COLO668 (cell line): Measurements from ENCODE around the gene DLG5.
A peak's percentile ranks its signal among the peaks of the same experiment; 100 is the strongest.

Source experiments
- DNase-seq: peaks from one replicate; lab custom pipeline; 2025; ENCODE audit not compliant: unreplicated experiment; lab: John Stamatoyannopoulos, UW

The DLG5 gene

DNA sequence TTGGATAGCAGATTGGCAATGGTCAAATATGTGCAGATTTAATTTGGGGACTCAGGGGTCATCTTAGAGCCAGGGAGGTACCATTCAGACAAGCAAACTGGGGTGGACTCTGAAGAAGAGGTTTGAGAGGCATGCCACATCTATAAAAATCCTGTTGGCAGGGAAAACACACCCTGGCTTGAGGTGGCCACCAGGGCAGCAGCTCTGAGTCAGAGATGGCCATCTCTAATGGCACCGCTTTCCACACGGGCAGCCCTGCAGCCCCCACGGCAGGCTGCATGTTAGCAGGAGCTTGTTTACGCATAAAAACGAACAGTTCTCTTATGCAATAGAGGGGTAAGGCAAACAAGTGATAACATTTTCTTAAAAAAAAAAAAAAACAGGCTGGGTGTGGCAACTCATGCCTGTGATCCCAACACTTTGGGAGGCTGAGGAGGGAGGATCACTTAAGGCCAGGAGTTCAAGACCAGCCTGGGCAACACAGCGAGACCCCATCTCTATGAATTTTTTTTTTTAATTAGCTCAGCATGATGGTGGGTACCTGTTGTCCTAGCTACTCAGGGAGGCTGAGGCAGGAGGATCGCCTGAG, 14.9 kb downstream of the DLG5 start:
- DNase-seq, result no peak

DNA sequence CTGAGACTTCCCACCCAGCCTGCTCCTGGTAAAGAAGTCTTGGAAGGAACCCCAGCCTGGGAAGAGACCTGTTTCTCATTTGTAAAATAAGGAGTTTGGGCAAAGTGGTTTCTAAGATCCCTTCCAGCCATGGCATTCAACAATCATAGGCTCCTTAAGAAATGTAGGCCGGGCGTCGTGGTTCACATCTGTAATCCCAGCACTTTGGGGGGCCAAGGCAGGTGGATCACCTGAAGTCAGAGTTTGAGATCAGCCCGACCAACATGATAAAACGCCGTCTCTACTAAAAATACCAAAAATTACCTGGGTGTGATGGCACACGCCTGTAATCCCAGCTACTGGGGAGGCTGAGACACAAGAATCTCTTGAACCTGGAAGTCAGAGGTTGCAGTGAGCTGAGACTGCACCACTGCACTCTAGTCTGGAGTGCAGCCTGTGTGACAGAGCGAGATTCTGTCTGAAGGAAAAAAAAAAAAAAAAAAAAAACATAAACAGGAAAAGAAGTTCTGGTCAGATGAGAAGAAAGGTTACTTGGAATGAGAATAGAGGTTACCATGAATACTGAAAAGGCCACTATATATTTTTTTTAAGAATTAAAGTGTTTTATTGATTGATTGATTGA, 15.9 kb downstream of the DLG5 start:
- no peak for DNase-seq

DNA sequence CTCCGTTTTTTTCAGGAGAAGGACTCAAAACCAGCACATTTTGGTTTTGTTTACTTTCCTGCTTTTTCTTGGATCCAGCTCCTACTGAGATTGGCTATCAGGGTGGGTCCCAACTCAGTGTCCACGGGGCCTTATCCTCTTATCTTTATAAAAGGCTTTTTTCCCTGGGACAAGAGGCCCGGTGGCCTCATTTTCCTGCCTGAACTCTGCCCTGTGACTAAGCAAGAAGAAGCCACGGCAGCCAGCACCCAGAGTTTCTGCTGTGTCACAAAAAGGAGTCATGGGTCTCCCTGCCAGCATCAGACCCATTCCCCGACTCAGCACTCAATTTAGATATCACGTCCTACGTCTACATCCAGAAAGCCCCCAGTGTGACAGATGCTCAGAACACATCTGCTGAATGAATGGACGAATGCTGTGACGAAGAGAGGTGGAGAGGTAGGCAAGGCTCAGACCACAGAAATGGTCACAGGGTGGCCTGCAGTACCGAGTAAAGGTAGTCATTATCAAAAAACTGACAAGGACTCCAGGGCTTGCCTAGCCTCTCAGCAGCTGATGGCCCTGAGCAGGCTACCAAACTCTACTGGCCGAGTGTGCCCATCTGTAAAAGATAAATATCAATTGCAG, 16.7 kb downstream of the DLG5 start:
- no peak for DNase-seq

DNA sequence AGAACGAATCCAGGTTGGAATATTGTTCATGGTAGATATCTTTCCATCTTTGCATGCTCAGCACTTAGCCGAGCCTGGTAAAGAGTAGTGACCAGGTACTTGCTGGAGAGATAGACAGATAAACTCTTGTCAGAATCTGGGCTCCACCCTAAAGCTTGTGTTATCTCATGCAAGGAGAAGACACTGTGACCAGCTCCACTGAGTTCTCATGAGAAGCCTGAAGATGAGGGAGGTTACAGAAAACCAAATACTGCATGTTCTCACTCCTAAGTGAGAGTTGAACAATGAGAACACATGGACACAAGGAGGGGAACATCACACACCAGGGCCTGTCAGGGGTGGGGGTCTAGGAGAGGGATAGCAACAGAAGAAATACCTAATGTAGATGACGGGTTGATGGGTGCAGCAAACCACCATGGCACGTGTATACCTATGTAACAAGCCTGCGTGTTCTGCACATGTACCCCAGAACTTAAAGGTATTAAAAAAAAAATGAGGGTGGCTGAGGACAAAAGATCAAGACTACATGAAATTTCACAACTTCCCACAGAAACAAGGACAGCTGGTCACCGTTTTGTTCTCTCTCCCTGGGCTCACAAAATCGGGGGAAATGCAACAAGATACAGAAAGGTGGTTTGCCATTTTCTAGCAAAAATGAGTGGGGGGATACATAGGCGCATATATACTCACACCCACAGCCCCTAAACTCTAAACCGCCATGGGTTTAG, 17.4 kb downstream of the DLG5 start:
- DNase-seq, result no peak

DNA sequence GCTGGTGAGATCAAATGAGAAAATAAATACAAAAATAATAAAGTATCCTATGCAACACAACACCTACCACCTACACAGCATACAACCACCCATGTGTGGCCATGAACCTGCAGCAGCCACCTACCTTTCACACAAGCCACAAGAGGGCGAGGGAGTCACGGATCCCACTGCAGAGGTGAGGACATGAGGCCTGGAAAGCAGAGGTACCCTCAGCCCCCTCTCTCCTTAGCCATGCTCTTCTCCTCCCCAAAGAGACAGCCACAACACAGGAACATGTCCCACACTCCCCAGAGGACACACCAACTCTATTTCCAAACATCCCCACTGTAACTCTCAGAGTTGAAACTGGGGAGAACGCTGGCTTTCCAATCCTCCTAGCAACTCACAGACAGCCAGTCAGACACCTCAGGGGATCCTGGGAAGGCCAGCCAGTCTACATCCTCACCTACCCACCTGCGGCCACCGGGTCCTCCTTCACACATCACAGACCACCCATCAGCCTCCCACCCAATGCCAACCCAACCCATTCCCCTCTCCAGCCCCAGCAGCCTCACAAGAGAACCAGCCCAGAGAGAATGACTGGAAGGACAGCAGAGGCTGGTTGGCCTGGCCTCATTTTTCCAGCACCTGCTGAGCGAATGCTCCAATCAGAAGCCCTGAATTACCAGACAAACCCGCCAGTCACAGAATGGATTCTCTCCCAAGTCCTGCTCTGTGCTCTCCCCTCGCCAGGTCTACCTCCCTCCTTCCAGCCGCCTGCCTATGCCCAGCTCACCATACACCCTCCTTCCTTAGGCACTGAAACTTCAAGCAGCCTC, 18.4 kb downstream of the DLG5 start:
- DNase-seq, result no peak

DNA sequence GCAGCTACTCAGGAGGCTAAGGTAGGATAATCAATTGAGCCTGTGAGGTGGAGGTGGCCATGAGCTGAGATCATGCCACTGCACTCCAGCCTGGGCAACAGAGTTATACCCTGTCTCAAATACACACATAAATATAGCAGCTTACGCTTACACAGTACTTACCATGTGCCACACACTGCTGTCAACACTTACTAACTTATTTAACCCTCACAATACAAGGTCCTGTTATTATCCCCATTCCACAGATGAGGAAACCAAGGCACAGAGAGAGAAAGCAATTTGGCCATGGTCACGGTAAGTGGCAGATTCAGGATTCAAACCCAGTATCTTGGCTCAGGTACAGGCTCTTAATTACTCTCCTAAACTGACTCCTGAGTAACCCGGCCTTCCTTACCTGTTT, 19.1 kb downstream of the DLG5 start:
- no peak for DNase-seq

DNA sequence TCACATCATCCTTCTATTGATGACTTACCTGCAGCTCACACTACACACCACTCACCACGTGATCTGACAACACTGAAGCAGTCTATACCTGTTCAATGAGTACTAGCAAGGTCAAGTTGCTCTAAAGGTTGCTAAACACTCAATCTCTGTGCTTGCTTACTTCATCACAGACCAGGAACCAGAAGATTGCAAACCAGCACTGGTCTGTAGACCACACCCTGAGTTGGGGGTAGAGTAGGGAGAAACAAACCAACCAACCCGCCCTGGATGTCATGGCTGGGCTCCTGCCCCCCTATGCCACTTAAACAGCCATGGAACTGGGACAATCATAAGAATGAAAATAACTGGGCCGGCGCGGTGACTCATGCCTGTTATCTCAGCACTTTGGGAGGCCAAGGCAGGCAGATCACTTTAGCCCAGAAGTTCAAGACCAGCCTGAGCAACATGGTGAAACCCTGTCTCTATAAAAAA, 19.6 kb downstream of the DLG5 start:
- DNase-seq, result no peak

DNA sequence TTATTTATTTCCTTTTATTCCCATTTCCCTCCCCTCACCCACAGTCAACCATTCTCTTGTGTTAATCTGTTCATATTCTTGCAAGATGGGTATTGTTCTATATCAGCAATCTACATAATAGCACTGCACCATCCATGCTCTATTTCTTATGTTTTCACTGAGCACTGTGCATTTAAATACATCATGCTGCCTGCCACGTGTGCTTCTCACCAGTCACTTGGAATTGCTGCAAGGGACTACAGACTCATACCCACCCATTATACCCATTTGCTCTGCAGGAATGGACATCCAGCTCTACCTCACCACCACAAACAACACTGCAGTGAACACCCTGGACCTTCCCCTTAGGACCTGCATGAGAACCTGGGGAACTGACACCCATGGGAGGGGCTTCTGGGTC, 20.8 kb downstream of the DLG5 start:
- no peak for DNase-seq

DNA sequence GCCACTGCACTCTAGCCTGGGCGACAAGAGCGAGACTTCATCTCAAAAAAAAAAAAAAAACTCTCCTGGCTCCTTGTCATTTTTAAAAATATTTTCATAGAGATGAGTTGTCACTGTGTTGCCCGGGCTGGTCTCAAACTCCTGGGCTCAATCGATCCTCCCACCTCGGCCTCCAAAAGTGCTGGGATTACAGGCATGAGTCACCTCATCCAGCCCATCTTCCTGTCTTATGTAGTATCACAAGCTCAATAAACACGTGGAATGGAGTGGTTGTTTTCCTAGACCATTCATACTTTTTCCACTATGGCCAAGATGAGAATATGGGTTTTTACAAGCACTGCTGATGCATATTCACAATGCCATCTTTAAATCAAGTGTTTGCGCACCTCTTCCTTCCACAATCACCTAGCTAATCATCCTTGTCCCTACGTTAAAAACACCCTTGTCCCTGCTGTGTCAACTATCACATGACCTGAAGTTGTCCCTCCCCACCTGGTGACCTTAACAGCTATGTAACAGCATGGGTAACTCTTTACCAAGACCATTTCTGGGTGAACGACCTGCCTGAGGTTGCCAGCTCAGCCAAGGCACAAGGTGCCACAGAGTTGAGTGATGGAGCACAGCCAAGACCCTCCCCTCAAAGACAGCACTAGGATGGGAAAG, 21.3 kb downstream of the DLG5 start:
- DNase-seq, result peak; percentile 20

DNA sequence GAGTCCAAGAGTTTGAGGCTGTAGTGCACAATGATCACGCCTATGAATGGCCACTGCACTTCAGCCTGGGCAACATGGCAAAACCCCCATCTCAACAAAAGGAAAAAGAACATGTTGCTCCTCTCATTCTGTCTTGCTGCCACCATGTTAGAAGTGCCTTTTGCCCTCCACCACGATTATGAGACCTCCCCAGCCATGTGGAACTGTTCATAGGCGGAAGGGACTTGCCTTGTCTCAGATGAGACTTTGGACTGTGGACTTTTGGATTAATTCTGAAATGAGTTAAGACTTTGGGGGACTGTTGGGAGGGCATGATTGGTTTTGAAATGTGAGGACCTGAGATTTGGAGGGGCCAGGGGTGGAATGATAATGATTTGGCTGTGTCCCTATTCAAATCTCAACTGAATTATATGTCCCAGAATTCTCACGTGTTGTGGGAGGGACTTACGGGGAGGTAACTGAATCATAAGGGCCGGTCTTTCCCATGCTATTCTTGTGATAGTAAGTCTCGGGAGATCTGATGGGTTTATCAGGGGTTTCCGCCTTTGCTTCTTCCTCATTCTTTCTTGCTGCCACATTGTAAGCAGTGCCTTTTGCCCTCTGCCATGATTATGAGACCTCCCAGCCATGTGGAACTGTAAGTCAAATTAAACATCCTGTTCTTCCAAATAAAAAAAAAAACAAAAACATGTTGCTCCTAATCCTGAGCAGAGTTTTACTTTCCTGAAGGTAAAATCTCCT, 22.3 kb downstream of the DLG5 start:
- DNase-seq, result no peak

DNA sequence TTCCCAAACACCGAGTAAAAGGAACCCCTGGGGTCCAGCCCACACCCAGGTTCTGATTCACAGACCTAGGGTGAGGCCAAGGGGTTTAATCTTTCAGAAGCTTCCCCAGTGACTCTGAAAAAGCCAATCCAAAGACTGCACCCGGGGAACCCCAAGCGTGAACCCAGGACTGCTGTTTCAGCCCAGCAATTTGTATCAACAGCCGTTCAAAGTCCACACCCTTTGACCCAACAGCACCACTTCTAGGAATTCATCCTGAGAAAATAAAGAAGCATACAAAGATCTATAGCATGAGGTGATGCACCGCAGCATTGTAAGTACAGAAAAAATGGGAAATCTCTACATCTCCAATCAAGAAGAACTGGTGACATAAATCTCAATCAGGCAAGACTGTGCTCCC, 24.4 kb downstream of the DLG5 start:
- DNase-seq, result no peak

DNA sequence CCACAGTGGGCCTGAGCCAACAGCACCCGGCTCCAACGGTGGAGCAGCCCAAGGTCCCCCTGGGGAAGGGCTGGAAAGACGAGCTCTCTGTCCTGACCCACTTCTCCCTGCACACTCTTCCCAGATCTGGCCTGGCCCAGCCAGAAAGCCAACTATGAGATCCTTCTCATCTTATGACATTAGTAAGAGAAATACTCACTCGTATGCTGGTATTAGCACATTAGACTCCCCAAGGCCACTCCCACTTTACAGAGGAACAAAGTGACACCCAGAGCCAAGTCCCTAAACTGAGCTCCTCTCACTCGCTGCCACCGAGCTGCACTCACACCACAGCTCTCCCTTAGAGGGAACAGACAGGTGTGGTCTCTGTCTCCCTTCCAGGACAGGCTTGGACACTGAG, 24.8 kb downstream of the DLG5 start:
- no peak for DNase-seq

DNA sequence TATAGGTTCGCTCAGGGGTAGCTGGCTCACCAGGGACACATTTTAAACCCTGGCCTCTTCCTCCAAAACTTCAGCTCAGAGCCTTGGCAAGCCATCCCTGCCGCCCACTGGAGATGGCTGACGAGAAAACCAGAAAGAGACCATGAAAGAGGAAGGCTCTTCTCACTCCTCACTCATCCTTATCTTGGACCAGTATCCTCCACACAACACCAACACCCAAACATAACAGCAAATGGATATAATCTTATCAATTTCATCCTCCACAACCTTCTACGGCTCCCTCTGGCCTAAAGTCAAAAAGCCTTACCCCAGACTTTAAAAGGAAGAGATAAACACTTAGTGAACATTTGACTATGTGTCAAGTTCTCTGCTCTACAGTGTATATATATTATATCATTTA, 26.9 kb downstream of the DLG5 start:
- no peak for DNase-seq

DNA sequence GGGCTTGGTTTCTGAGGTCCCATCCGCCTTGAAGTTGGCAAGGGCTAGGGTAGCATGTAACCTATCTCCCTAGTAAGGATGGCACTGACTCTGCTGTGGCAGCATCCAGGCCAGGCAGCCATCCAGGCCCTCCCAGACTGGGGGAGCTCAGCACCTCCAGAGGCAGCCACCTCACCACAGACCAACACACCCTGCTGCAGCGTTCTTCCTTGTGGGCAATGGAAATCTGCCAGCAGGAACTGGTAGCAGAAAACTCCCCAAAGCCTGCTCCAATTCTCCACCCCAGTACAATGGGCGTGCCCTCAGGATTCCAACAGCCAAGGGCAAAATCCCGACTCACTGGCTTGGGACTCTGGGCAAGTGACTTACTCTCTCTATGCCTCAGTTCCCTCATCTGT, 27.5 kb downstream of the DLG5 start:
- DNase-seq, result no peak

DNA sequence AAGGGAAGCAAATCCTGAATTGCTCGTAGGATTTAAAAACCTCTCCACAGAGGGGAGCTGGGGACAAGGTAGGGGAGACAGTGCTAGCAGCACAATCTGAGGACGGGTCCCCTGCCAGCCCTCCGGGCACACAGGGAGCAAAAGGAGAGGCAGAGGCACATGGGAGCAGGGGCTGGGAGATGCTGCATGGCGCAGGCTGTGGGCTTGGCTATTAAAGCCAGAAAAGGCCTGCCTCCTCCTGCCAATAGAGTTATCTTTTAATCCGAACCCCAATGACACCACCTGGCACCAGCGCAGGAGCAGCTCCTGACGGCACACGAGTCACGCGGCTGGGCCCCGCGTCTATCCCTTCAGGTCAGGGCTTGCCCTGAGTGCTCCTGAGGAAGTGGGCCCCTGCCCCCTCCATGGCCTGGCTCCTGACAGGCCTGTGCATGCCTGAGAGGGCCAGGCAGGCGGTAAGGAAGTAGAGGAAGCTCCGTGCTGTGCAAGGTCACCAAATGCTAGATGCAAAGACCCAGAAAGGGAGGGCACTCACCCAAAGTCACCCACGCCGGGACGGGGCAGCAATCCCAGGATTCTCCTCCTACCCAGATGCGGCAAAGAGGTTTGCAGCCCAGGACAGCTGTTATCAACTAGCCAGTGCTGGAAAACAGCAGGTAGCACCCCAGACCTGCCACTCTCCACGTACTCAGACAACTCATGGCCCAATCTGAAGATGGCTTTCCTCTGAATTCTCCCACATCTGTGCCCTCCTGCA, 28.1 kb downstream of the DLG5 start:
- DNase-seq, result peak; percentile 78

DNA sequence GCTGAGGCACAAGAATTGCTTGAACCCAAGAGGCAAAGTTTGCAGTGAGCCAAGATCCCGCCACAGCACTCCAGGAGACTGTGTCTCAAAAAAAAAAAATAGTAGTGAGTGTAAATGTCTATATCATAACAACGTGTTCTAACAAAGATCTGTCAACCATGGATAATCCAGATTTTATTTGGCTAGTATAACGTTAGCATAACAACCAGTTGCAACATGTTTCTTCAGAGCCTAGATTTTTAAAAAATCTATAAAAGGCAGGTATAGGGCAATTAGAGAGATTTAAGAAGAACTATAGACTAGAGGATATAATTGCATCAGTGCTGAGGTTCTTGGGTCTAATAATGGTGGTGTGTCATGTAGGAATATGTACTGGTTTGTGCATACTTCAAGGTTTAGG, 30.5 kb downstream of the DLG5 start:
- DNase-seq, result no peak

DNA sequence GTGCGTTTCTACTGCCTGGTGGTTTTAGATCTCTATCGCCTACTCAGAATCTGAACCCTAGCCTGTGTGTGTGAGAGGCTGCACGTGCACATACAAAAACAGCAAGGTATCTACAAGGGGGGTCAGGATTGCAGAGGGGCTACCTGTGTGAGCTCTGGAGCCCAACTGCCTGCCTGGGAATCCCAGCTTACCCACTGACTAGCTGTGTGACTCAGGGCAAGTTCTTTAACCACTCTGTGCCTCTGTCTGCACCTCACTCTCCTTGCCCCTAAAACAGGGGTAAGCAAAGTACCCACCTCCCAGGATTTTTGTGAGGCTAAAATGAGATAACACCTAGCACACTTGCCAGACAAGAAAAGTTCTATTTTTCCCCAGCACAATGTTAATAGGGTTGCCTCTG, 32.5 kb downstream of the DLG5 start:
- DNase-seq, result no peak

DNA sequence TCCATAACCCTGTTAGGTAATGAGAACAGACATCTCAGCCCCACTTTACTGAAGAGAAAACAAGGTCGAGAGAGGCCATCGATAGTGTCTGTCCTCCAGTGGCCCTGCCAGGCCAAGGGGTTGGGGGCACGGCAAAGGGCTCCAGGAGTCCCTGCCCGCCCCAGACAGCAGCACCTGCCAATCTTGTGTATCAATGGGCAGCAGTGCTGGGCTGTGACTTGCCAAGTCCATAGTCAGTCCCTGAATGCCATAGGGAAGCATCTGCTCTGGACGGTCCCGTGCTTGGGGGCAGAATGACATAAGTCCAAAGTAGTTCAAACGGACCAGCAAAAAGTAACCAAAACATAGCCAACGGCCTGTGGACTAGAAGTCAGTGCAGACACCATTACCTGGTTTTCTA, 33.2 kb downstream of the DLG5 start:
- no peak for DNase-seq

DNA sequence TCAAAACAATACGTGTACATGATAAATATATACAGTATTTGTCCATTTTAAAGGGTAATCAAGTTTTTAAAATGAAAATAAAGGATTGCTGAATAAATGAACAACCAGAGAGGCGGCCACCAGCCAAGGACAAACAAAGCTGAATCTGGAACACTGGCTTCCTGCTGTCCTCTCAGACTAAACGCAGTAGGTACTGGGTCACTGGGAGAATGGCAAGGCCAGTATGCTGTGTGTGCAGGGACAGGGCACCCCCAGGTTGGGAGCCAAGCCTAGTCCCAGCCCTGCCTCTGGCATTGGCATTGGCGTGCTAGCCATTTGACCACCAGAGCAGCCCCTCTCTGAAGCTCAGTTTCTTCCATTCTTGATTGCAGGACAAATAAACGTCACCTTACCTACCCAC, 33.8 kb downstream of the DLG5 start:
- no peak for DNase-seq
